Neural progenitor cell (in vitro differentiated cells): ENCODE data around the gene TDP2.

ENCODE experiments used
- CTCF ChIP-seq: fragments of 200-600 bp; sonication (generic); IDR thresholded peaks from 2 replicates; pipeline ENCODE4 v1.5.1; 2017; ENCODE audit warnings: antibody characterized with exemption, mild to moderate bottlenecking
- EZH2 ChIP-seq: fragments of 200-600 bp; sonication (generic); IDR thresholded peaks from 2 replicates; pipeline ENCODE4 v1.6.1; 2017; ENCODE audit warnings: antibody characterized with exemption, mild to moderate bottlenecking, moderate library complexity
- EZH2phosphoT487 ChIP-seq: fragments of 200-600 bp; sonication (generic); IDR thresholded peaks from 2 replicates; pipeline ENCODE4 v1.6.1; 2017; ENCODE audit warnings: antibody characterized with exemption

GRCh38 chr6:24666641-24667377 is at the start of gene TDP2, which contains the start of gene ACOT13:
- TF ChIP-seq CTCF (peak; percentile 58), EZH2phosphoT487 (no peak), EZH2 (no peak)
